C4-2B (cell line): ENCODE measurements around the gene CHN1.
A peak's percentile ranks its signal among the peaks of the same experiment; 100 is the strongest.

Source experiments
- H3K27ac ChIP-seq: fragments of 450-650 bp; 2 replicates; pipeline ENCODE4 v1.5.1; 2017
- ZFX ChIP-seq: fragments of 450-650 bp; IDR thresholded peaks from 2 replicates; pipeline ENCODE4 v1.6.1; 2017
- TF ChIP-seq, protein P1 (sequence below): fragments of 450-650 bp; conservative IDR thresholded peaks from 2 replicates; pipeline ENCODE4 v1.5.1; 2017; ENCODE audit warnings: mild to moderate bottlenecking

The CHN1 gene

DNA sequence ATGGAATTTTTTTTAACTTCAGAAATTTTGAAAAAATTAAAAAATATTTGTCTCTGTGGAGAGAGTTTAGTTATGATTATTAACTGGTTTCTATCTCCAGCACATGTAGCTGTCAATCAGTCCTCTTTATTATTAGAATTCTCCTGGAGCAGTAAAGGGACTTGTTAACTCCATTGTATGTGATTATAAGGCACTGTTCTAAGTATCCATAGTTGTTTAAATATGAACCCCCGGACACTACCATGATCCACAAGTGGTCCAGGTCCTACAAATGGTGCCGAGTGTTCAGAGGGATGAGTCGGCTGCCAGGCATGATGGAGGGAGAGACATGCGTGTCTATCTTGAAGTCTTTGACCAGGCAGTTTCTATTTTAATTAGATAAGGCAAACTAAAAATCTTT lies 241.4 kb downstream of the CHN1 start:
- no peak overlapping the region for H3K27ac ChIP-seq

DNA sequence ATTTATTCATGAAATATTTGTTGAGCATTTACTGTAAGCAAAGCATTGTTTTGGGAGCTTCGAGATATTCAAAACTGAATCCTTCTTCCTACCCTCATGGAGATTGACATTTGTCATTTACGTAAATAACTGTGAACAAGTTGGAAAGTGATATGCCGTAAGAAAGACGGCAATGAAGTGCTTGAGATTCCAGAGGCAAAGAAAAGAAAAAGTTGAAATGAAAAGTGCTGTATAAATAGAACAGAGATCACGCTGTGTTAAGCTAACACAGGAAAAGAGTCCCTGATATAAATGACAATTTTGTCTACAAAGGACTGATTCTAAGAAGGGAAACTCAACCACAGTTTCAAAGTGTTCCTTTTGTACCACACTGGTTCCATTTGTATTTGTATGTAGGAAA lies 242.7 kb downstream of the CHN1 start:
- no peak overlapping the region for H3K27ac ChIP-seq
- no peak for TF ChIP-seq ZFX
- TF ChIP-seq, protein P1, sequence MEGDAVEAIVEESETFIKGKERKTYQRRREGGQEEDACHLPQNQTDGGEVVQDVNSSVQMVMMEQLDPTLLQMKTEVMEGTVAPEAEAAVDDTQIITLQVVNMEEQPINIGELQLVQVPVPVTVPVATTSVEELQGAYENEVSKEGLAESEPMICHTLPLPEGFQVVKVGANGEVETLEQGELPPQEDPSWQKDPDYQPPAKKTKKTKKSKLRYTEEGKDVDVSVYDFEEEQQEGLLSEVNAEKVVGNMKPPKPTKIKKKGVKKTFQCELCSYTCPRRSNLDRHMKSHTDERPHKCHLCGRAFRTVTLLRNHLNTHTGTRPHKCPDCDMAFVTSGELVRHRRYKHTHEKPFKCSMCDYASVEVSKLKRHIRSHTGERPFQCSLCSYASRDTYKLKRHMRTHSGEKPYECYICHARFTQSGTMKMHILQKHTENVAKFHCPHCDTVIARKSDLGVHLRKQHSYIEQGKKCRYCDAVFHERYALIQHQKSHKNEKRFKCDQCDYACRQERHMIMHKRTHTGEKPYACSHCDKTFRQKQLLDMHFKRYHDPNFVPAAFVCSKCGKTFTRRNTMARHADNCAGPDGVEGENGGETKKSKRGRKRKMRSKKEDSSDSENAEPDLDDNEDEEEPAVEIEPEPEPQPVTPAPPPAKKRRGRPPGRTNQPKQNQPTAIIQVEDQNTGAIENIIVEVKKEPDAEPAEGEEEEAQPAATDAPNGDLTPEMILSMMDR = no peak

More for the DNA sequence above, 241.4 kb downstream of the CHN1 start:
- no peak for TF ChIP-seq ZFX
- TF ChIP-seq, protein P1 = peak; percentile 7

DNA sequence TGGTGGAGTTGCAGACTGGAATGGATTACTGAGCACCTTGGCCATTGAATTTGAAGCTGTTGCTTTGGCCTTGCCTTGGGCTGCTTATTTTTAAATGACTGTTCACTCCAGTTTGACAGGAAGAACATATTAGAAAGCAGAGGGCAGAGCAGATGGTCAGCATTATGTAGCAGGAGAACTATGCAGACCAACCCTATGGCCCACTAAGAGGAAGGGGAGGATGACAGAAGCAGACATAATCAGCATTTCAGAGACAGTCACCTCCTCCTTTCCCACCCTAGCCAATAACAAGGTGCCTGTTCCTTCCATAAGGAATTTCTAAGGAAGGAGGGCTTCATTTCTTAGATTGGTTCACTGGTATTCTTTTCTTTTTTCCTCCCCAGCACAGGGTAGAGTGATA lies 243.3 kb downstream of the CHN1 start:
- no peak for TF ChIP-seq ZFX
- TF ChIP-seq, protein P1 = no peak
- no peak overlapping the region for H3K27ac ChIP-seq

DNA sequence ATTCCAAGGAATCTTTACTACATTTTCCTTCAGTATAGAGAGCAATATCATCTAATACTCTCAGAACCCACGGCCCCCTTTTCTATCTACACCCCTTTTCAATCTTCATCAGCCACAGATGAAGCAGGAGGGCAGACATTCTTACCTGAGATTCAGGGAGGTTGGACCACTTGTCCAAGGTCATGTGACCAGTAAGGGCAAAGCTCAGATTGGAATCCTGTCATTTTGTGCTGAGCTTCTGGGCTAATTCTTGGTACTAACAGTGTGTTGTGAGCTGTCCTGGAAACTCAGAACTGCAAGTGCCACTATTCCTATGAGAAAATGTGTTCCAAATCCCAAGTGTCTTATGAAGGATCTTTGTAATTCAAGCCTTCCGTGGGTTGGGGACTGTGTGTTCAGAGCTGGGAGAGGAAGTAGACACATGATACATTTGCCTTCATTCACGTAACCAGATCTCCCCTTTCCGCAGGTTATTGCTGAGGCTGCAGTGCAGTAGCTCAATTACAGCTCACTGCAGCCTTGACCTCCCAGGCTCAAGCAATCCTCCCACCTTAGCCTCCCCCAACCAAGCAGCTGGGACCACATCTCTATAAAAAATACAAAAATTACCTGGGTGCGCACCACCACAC lies 244.2 kb downstream of the CHN1 start:
- H3K27ac ChIP-seq = no peak overlapping the region
- no peak for TF ChIP-seq ZFX
- TF ChIP-seq, protein P1 = no peak

DNA sequence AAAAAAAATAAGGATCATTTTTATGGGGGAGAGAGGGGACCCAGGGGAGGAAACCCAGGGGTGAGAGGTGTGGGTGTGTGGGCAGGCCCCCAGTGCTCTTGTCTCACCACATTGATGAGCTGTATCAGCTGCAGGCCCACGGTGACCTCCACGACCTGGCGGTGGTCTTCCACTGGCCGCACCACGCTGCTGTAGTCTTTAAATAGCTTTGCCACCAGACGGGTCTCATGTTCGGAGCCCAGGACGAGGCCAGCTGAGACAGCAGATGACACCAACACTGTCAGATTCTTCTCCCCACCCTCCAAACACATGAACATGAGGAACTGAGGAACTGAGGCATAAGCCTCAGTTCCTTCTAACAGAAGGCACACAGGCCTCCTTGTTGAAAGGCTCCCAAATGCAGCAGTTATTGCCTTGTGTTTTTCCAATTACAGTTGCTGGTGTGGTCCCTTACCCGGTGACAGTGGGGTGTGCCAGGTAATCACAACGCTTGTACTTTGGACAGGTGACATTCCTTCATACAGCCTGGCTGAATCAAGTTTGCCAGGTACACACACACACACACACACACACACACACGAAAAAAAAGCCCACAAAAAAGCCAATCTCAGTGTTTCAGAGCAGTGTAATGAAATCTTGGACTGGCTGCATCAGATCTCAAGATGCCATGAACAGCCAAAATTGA lies 245.7 kb downstream of the CHN1 start:
- TF ChIP-seq ZFX = no peak
- TF ChIP-seq, protein P1 = no peak
- H3K27ac ChIP-seq = no peak overlapping the region

DNA sequence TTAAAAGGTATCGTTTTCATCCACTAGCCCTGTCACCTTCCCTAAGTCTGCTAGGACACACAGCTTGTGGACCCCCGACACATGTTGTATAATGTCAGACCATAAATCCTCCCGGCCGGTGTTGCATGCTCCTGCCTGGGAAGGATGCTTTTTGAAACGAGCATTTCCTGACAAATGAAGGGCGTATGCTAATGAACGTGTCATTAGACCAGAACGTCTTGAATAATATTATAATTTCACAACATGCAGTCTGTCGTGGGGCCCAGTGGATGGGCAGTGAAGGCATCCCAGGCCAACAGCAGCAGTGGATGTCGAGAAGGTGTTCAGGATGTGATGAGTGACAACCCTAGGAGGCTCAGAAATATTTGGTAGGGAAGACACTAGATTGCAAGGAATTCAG lies 248.4 kb downstream of the CHN1 start:
- no peak for TF ChIP-seq ZFX
- TF ChIP-seq, protein P1 = no peak
- H3K27ac ChIP-seq = no peak overlapping the region

DNA sequence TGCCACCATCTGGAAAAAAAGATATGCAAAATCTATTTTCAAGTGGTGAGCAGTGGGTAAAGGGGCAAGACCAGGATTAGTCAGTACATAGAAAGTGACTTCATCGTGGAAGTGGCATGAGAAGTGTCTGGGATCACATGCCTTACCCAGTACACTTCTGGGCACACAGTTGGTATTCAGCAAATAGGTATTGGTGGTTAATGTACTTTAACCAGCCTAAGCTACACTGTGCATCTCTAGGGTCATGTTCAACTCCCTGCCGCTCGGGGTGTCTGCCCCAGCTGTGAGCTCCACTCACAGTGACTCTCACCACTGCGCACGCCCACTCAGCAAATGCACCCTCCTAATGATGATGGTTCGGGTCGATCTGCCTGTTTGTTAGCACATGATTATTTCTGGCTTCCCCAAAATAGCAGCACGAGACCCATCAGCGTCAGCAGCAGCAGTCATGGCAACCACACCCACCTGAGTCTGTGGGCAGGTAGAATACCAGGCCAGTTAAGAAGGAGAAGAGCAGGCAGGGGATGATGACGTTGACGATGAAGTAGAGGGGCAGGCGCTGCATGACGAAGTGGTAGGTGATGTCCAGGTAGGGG lies 252.0 kb downstream of the CHN1 start:
- no peak overlapping the region for H3K27ac ChIP-seq
- TF ChIP-seq, protein P1 = no peak
- no peak for TF ChIP-seq ZFX
